ENCODE measurements around the gene CCDC57.

GRCh38 chr17:82201498-82201910 is 11.1 kb downstream of the CCDC57 start:
- TF ChIP-seq POLR2AphosphoS5 (IDR thresholded peaks at IDR 0.05): no peak
- TF ChIP-seq CTCF (IDR thresholded peaks at IDR 0.05): no peak

All from esophagus muscularis mucosa (tissue), 3 donors.